HG02588 (cell line): Measurements from ENCODE around the gene SCYGR6.
A peak's percentile ranks its signal among the peaks of the same experiment; 100 is the strongest.
"Not testable (repeated sequence)": the region's sequence is repeated elsewhere in the genome, so short reads cannot be mapped to it uniquely, and the experiment has no call there.

Experiments
- ATAC-seq: cut with Tn5 transposase; IDR thresholded peaks from one replicate; pipeline ENCODE4 v1.9.1; 2021; ENCODE audit warnings: mild to moderate bottlenecking, moderate library complexity; ENCODE audit not compliant: unreplicated experiment

Gene SCYGR6, protein sequence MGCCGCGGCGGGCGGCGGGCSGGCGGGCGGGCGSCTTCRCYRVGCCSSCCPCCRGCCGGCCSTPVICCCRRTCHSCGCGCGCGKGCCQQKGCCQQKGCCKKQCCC

DNA sequence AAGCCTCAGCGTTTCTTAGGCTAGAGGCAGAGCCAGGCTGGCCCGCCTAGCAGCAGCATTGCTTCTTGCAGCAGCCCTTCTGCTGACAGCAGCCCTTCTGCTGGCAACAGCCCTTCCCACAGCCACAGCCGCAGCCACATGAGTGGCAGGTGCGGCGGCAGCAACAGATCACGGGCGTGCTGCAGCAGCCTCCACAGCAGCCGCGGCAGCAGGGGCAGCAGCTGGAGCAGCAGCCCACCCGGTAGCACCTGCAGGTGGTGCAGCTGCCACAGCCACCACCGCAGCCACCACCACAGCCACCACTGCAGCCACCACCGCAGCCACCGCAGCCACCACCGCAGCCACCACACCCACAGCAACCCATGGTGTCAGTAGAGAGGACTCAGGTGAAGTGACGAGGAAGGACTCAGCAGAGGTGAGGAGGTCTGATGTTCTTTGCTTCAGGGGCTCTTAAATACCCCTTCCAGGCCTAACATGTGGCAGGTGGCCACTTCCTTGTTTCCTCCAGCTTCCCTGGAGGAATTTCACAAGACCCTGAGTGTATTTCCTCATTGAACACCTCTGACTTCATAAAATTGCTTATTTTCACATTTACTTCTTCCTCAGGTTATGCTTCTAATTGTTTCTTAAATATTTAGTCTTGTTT, at the start of gene SCYGR6:
TSS of gene SCYGR6 (minus strand) at position 364 of the 646 bp plus-strand sequence. CDS start at position 364, 0 bp downstream.
- ATAC-seq = no peak

DNA sequence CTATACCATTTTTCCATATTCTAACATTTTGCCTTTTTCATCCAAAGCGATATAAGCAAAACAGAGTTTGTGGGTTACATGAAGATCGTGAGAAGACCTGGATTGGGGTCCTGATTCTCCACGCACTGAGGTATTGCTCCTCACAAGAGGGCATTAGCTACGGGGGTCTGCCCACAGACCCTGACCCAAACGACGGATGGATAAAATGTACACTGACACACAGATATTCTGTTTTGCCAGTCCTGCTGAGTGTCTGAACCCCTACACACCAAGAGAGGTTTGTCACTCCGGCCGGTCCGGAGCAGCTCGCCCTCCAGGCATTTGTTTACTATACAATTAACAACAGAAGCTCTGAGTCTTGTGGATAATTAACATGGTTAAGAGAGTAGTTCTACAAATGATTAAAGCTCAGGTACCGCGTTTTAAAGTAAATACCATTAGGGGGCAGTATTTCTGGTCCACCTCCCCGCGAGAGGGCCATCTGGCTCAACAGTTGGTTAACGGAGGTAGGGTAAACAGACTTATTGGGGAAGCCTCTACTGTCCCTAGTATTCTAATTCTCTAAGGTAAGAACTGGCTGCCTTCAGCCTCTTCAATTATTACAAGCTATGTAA, 49.6 kb upstream of the SCYGR6 start:
- no peak for ATAC-seq

DNA sequence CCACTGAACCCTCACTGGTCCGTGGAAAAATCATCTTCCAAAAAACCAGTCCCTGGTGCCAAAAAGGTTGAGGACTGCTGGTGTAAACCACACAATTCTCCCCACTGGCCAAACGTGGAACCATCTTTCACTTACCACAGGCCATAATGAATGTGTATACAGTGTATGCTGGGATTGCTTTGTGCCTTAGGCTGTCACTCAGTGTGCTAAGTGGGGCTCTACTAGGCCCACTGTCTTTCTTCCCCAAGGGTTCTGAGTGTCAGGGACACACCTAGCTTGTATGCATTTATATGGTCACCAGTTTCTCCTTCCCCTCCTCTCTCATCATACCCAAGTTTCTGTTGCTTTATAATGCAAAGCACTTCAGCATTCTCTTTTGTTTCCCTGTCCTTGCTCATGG, 48.4 kb upstream of the SCYGR6 start:
- no peak for ATAC-seq

DNA sequence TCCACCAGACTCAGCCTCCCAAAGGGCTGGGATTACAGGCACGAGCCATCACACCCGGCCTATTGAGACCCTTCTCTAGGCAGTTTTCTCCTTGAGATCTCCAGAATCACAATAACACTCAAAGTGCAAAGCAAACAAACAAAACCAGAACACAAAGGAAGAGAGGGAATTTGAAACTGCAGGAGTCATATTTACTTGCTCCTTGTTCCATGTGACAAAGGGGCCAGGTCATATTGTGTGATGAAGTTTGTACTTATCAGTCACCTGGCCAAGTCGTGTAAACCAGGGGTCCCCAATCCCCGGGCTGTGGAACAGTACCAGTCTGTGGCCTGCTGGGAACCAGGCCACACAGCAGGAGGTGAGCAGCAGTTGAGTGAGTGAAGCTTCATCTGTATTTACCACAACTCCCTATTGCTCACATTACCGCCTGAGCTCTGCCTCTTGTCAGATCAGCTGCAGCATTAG, 47.7 kb upstream of the SCYGR6 start:
- ATAC-seq = no peak

DNA sequence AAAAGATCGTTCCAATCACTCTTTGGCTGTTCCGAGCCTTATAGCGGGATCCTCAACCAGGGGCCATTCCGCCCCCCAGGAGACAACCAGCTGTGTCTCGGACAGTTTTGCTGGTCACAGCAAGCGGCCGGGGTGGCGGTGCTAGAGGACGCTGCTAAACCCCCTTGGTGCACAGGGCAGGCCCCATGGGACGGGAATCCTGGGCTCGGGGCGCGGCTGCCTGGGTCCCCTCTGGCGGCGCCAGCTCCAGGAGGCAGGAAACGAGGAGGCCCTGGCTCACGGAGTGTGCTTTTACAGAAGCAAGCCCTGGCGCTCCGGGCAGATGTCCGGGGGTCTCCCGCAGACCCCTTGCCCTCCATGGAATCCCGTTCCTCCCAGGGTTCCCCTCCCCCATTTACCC, 43.3 kb upstream of the SCYGR6 start:
- no peak for ATAC-seq

DNA sequence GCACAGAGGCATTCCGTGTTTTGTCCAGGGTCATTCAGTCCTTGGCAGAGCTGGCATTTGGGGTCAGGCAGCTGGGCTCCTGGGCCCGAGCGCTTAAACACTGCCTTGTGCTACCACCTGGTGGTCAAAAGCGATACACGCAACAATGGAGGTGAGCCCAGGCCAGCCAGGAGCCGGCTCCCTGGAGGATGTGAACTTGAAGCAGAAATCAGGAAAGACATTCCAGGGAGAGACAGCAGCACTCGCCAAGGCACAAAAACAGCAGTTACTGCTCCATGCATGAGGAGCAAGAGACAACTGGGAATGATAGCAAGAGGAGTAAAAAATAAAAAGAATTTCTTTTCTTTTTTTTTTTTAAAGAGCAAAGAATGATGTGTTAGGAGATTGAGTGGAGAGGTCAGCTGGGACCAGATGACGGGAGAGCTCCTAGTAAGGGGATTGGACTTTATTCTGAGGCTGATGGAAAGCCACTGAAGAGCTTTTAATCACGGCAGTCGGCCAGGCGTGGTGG, 41.9 kb upstream of the SCYGR6 start:
- peak; percentile 99 for ATAC-seq

DNA sequence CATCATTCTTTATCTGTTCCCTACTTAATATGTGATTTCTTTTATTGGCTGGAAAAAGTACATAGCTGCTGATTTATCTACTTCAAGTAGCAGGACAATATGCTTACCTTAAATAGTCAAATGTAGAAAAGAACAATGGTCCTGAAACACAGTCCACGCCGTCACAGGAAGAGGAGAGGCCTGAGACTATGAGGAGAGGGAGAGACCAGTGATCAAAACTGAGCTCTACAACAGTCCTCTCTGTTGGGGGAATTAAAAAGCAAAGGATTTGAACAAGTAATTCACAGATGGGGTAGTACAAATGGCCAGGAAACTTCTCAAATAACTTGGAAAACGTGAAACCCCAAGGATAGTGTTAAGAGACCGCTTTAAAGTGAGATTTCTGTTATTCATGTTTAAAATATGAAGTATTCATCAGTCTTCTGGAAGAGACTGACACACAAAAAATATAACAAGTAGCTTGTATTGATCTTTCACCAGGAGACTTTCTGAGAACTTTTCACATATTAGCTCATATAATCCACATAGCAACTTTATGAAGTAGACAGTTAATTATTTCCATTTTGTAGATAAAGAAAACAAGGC, 41.3 kb upstream of the SCYGR6 start:
- no peak for ATAC-seq

DNA sequence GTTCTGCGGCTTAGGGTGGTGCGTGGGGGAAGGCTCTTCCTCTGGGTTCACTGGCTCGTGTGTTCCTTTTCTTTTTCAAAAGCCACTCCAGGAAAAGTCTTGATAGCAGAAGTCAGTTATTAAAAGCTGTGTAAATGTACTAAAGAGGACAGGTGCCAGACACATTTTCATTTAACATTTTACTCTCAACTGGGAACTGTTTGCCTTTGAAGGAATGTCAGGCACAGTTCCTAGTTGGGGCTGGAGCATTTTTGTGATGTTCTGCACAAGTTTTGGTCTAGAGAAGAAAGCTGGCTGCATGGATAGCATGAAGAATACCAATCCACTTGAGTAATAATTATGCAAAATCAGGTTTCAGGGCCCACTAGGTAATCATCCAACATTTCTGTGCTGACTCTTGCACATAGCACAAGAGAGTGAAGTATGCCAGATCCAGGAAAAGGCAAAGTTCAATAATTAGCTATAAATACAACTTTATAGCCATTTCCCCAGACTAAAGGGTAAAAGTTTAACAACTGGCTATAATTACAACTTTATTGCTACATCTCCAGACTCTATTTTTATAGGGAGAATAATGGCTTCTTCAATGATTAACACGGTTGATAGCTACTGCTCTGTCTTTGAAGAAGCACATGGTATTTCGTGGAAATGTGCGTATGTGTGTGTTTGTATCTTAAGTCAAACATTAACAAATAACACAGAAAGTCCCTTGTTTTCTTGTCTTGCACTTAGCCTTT, 37.4 kb upstream of the SCYGR6 start:
- ATAC-seq = no peak

DNA sequence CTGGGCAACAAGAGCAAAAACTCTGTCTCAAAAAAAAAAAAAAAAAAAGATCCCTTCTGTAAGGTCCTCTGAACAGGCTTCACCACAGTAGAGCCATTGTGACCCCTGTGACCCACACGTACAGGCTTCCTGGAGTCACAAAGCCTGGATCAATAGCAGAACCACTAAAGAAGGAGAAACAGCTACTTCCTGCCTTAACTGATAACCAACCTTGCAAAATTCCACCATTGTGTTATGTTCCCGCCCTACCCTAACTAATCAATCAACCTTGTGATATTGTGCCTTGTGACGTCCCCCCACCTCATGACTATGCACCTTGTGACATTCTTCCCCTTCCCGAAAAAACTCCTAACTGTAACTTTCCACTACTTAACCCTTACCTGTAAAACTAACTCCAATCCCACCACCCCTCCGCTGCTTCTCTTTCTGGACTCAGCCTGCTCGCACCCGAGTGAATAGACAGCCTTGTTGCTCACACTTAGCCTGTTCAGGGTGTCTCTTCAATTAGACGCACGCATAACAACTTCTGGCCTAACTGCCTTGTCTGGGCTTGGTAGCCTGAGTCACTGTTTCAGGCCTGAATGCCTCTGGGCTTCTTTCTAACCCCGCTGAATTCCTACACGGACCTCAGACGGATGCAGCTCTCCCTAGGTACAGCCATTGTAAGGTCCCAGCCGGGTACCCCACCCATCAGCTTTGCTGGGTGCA, 35.0 kb upstream of the SCYGR6 start:
- ATAC-seq = no peak

DNA sequence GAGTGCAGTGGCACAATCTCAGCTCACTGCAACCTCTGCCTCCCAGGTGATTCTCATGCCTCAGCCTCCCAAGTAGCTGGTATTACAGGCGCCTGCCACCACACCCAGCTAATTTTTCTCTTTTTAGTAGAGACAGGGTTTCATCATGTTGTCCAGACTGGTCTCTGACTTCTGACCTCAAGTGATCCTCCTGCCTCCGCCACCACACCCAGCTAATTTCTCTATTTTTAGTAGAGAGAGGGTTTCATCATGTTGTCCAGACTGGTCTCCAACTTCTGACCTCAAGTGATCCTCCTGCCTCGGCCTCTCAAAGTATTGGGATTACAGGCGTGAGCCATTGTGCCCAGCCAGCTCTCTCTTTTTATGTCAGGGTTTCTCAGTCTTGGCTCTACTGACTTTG, 31.7 kb upstream of the SCYGR6 start:
- not testable (repeated sequence) for ATAC-seq

DNA sequence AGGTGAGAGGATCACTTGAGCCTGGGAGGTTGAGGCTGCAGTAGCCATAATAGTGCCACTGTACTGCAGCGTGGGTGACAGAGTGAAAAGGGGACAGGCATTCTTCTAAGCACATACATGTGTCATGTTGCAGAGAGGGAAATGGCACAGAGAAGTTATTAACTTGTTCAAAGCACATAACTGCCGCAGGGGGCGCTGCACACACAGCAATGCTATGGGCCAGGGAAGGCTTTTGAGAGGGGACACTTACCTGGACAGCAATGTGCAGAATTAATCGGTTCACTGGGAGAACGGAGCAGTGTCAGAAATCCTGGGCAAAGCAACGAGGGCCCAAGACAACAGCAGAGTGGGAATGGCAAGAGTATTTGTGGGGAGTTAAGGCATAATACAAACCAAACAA, 23.5 kb upstream of the SCYGR6 start:
- ATAC-seq = no peak

DNA sequence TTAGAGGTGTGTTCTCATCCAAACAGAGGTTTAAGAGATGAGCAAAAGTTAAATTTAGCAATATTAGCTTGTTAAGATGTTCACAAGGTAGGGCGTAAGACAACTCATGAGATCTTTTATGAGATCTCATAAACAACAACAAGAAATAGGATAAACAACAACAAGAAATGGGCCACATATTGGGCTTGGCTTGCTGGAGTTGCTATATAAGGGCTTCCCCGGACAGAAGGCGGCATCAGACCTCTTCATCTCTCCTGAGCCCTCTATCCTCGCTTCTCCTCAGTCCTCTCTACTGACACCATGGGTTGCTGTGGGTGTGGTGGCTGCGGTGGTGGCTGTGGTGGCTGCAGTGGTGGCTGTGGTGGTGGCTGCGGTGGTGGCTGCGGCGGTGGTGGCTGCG, 21.0 kb upstream of the SCYGR6 start, which contains the start of gene SCYGR8:
TSS of gene SCYGR8 (plus strand) at position 301 of the 400 bp plus-strand sequence. CDS start at position 301, 0 bp downstream.
- no peak for ATAC-seq

DNA sequence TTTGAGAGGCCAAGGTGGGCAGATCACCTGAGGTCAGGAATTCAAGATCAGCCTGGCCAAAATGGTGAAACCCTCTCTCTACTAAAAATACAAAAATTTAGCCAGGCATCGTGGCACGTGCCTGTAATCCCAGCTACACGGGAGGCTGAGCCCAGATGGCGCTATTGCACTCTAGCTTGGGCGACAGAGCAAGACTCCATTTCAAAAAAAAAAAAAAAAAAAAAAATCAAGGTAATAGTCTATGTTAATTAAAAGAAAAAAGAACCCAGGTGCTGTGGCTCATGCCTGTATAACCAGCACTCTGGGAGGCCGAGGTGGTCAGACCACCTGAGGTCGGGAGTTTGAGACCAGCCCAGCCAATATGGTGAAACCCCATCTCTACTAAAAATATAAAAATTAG, 16.1 kb upstream of the SCYGR6 start:
- not testable (repeated sequence) for ATAC-seq

DNA sequence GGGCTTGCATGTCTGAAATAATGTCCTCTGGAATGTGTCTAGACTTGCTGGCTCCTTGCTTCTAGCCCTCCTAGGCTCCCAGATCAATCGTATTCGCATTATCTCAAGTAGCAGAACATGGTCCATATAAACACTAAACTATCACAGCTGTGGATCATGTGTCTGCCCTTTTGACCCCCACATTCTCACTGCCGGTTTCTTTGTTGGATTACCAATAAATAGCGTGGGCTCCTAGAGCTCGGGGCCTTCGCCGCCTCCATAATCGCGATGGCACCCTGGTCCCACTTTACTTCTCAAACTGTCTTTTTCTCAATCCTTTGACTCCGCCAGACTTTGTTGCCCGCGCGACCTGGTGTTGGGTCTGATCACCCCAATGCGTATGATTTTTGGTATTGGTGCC, 14.8 kb upstream of the SCYGR6 start:
- no peak for ATAC-seq

DNA sequence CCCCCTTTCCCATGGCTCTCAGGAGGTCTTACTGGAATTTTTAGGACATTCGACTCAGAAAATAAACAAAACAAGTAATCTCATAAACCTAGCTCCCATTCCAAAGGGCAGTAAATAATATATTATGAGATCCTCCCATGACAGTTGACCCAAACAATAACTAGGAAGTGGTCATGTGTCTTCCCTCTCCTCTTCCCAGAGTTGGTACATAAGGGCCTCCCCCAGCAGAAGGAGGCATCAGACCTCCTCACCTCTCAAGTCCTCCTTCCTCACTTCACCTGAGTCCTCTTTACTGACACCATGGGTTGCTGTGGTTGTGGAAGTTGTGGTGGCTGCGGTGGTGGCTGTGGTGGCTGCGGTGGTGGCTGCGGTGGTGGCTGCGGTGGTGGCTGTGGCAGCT, 3.5 kb upstream of the SCYGR6 start, which contains the start of gene SCYGR7:
TSS of gene SCYGR7 (plus strand) at position 301 of the 400 bp plus-strand sequence. CDS start at position 301, 0 bp downstream.
- ATAC-seq = no peak

DNA sequence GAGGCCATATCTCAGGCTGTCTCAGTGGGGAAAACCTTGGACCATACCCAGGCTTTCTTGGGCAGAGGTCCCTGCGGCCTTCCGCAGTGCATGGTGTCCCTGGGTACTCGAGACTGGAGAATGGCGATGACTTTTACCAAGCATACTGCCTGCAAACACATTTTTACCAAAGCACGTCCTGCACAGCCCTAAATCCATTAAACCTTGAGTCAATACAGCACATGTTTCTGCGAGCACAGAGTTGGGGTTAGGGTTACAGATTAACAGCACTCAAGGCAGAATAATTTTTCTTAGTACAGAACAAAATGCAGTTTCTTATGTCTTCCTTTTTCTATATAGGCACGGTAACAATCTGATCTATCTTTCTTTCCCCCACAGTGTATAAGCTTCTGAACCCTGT, 1.7 kb downstream of the SCYGR6 start:
- ATAC-seq = not testable (repeated sequence)

DNA sequence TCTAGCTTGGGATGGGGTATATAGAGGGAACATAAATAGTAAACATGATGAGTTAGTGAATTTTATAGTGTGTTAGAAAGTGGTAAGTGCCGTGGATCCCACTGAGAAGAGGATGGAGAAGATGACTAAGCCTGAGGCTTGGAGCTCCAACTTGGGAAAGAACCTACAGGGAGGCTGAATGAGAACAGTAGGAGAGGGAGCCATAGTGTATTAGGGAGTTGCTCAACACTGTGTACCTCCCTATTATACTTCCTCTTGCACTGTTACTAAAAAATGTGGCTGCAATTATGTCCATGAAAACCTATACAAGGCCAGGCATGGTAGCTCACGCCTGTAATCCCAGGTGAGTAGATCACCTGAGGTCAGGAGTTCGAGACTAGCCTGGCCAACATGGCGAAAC, 3.9 kb downstream of the SCYGR6 start:
- ATAC-seq = no peak

DNA sequence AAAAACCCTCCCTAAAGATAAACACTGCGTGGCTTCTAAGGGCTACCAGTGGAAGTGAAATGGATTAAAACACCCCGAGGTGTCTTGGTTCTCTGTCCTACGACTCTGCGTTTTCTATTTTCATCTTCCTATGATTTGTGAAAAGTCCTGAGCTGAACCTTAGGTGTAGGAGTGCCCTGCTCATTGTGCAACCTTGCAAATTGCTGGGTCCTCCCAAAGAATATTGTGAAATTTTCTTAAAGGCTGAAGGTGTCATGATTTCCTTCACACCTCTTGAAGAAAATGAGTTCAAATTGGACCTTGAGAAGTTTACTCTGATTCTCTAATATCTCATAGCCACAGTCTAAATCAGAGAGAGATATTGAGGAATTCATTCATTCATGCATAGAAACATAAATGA, 4.9 kb downstream of the SCYGR6 start:
- no peak for ATAC-seq

DNA sequence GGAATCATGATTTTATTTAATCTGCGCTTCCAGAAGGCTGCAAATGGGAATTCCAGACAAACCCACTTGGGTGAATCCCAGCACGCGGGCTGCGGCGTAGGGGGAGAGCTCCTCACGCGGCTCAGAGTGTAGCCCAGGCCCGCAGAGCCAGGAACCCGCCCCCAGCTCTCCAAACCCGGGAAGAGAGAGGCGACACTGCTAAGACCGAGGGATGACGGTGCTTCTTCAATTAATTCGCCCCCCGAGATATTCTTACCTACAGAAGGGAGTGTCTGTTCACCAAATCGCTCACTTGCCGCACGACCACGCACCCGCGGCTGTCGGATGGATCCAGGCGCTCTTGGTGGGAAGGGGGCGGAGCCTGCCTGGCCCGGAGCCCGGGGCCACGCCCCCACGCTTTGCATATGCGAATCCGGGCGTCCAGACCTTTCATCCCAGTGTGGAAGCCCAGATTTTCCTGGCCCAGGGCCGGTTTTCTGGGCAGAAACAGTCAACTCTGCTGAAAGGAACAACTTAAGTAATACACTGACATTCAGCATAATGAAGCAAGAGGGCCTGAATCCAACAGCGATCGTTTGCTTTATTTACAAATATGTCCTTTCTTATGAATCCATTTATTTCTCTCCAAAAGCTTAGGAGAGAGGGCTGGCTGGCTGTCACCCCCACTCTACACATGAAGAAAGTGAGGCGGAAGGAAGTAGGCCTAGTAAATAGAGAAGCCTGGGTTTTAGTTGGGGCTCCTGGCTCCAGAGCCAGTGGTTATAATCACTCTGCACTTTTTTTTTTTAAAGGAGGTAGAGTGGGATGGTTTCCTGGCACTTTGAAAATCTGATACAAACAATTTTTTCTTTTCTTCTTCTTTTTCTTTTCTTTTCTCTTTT, 6.6 kb downstream of the SCYGR6 start, which contains the start of gene SLC19A3:
TSS of gene SLC19A3 (minus strand) at position 342 of the 881 bp plus-strand sequence. CDS start 15,710 bp downstream, outside the sequence.
- ATAC-seq = no peak
